ENCODE measurements around the gene CD69.
A peak's percentile ranks its signal among the peaks of the same experiment; 100 is the strongest.
"Not testable (repeated sequence)": the region's sequence is repeated elsewhere in the genome, so short reads cannot be mapped to it uniquely, and the experiment has no call there.

The CD69 gene

GRCh38 chr12:9750276-9751203, 10.2 kb downstream of the CD69 start:
- peak; percentile 74 for DNase-seq (ENCODE audit: low spot score)

GRCh38 chr12:9749640-9750039, 11.1 kb downstream of the CD69 start:
- DNase-seq (ENCODE audit: low spot score), result no peak

GRCh38 chr12:9745199-9745598, 15.5 kb downstream of the CD69 start:
- DNase-seq (ENCODE audit: low spot score), result no peak

- no peak for DNase-seq (ENCODE audit: low spot score)
Measured at GRCh38 chr12:9742661-9743060, 18.0 kb downstream of the CD69 start.

- no peak for DNase-seq (ENCODE audit: low spot score)
Measured at GRCh38 chr12:9741726-9742125, 19.0 kb downstream of the CD69 start.

GRCh38 chr12:9740106-9740750, 20.5 kb downstream of the CD69 start:
- DNase-seq (ENCODE audit: low spot score), result no peak

GRCh38 chr12:9739404-9740105, 21.1 kb downstream of the CD69 start:
- DNase-seq (ENCODE audit: low spot score), result not testable (repeated sequence)

- not testable (repeated sequence) for DNase-seq (ENCODE audit: low spot score)
Measured at GRCh38 chr12:9738905-9739304, 21.8 kb downstream of the CD69 start.

GRCh38 chr12:9736936-9737705, 23.6 kb downstream of the CD69 start:
- no peak for DNase-seq (ENCODE audit: low spot score)

GRCh38 chr12:9735601-9736000, 25.1 kb downstream of the CD69 start:
- no peak for DNase-seq (ENCODE audit: low spot score)

GRCh38 chr12:9732921-9733461, 27.7 kb downstream of the CD69 start, which contains the start of gene CLECL1:
TSS of gene CLECL1 (minus strand) at chr12:9733097.
- DNase-seq (ENCODE audit: low spot score), result no peak

GRCh38 chr12:9731797-9732196, 28.9 kb downstream of the CD69 start:
- DNase-seq (ENCODE audit: low spot score), result no peak

GRCh38 chr12:9731393-9731792, 29.3 kb downstream of the CD69 start:
- no peak for DNase-seq (ENCODE audit: low spot score)

- DNase-seq (ENCODE audit: low spot score), result no peak
Measured at GRCh38 chr12:9730591-9730990, 30.1 kb downstream of the CD69 start.

GRCh38 chr12:9730011-9730410, 30.7 kb downstream of the CD69 start:
- no peak for DNase-seq (ENCODE audit: low spot score)

GRCh38 chr12:9729082-9729481, 31.6 kb downstream of the CD69 start:
- DNase-seq (ENCODE audit: low spot score), result no peak

- no peak for DNase-seq (ENCODE audit: low spot score)
Measured at GRCh38 chr12:9727813-9728212, 32.9 kb downstream of the CD69 start.

- DNase-seq (ENCODE audit: low spot score), result no peak
Measured at GRCh38 chr12:9725213-9725870, 35.4 kb downstream of the CD69 start.

- no peak for DNase-seq (ENCODE audit: low spot score)
Measured at GRCh38 chr12:9724023-9724422, 36.7 kb downstream of the CD69 start.

GRCh38 chr12:9721394-9722092, 39.2 kb downstream of the CD69 start:
- no peak for DNase-seq (ENCODE audit: low spot score)
